Measurements from ENCODE around the gene CTSO. TPM values are rescaled to one million over a fixed set of nuclear protein-coding genes. Genes with fewer than 3 reads are reported as not detected.

Gene CTSO
- total and polyA plus RNA-seq, 4 donors, result 20.7 to 36.7 (median 24.5) TPM

GRCh38 chr4:155960522-155960921 is 6.9 kb upstream of the CTSO start:
- no peaks in the 10 kb centered on the region for H3K4me1 ChIP-seq (ENCODE audit: control insufficient read depth in 4 of 4, insufficient read depth in 4 of 4, low read length in 3 of 4)

More at GRCh38 chr4:155960522-155960921, 6.9 kb upstream of the CTSO start:
- WGBS, result 69% methylated on average over 5 of the region's 5 CpGs
- no peak overlapping the region for H3K9ac ChIP-seq (ENCODE audit: low read depth in 1 of 2, low read length in 2 of 2)
- H3K4me3 ChIP-seq (ENCODE audit: low read depth in 1 of 3, low read length in 3 of 3), result no peak overlapping the region
- H3K27me3 ChIP-seq (ENCODE audit: control insufficient read depth in 4 of 4, insufficient read depth in 4 of 4, low read length in 3 of 4), result no peaks in the 10 kb centered on the region
- H3K27ac ChIP-seq (ENCODE audit: low read depth in 1 of 2, low read length in 2 of 2), result no peak overlapping the region
- H3K36me3 ChIP-seq (ENCODE audit: control insufficient read depth in 4 of 4, insufficient read depth in 3 of 4, low read depth in 1 of 4, low read length in 3 of 4), result no peaks in the 10 kb centered on the region
- no peaks in the 10 kb centered on the region for H3K9me3 ChIP-seq (ENCODE audit: control insufficient read depth in 4 of 4, low read length in 3 of 4)
- TF ChIP-seq JUND (IDR thresholded peaks at IDR 0.05), result no peak
- TF ChIP-seq EGR1 (IDR thresholded peaks at IDR 0.05; ENCODE audit: low read depth in 2 of 2), result no peak
- no peak for TF ChIP-seq REST (IDR thresholded peaks at IDR 0.05)
- TF ChIP-seq RAD21 (IDR thresholded peaks at IDR 0.05), result no peak
- no peak for TF ChIP-seq TAF1 (conservative IDR thresholded peaks at IDR 0.05)
- no peak for TF ChIP-seq CTCF (IDR thresholded peaks at IDR 0.05; ENCODE audit: low read depth, low read length, missing input control)
- no peak for TF ChIP-seq ATF3 (IDR thresholded peaks at IDR 0.05)
- no peak for TF ChIP-seq SP1 (IDR thresholded peaks at IDR 0.05)
- TF ChIP-seq ZBTB33 (IDR thresholded peaks at IDR 0.05), result no peak
- TF ChIP-seq HNF4G (IDR thresholded peaks at IDR 0.05), result no peak
- no peak for TF ChIP-seq NR2F2 (IDR thresholded peaks at IDR 0.05)
- no peak for DNase-seq (ENCODE audit: low spot score)
